Neural crest cell (in vitro differentiated cells): Measurements from ENCODE around the gene ERRFI1. TPM values are rescaled to one million over a fixed set of nuclear protein-coding genes. Genes with fewer than 3 reads are reported as not detected.

Experiments
- DNase-seq: peaks from one replicate; pipeline ENCODE4 v3.0.0; 2021; ENCODE audit warnings: low read depth, mixed read lengths, low spot score
- H3K27ac Mint-ChIP-seq: one replicate; pipeline ENCODE4 v1.8.0; 2021; ENCODE audit warnings: mild to moderate bottlenecking, mixed read lengths; ENCODE audit not compliant: unreplicated experiment
- H3K27me3 Mint-ChIP-seq: 2 replicates; pipeline ENCODE4 v1.8.0; 2021; ENCODE audit warnings: low read depth, mild to moderate bottlenecking, mixed read lengths
- H3K36me3 Mint-ChIP-seq: 2 replicates; pipeline ENCODE4 v1.8.0; 2021; ENCODE audit warnings: low read depth, mild to moderate bottlenecking, mixed read lengths
- H3K4me1 Mint-ChIP-seq: 2 replicates; pipeline ENCODE4 v1.8.0; 2021; ENCODE audit warnings: mixed read lengths
- H3K4me3 Mint-ChIP-seq: one replicate; pipeline ENCODE4 v1.8.0; 2021; ENCODE audit warnings: mild to moderate bottlenecking, mixed read lengths
- H3K9me3 Mint-ChIP-seq: 2 replicates; pipeline ENCODE4 v1.8.0; 2021; ENCODE audit warnings: mixed read lengths
- total RNA-seq: library from RNA; stranded (reverse); gene quantifications from 2 replicates; pipeline ENCODE4 v1.2.1, GENCODE V29; 2021
- TF ChIP-seq, protein P1 (sequence below): fragments of 200-600 bp; sonication (generic); conservative IDR thresholded peaks from 2 replicates; pipeline ENCODE4 v1.5.0; 2021; ENCODE audit warnings: antibody characterized with exemption, mild to moderate bottlenecking

The ERRFI1 gene
- total RNA-seq, 1 donor from 2014 or later: 23.3 TPM

DNA sequence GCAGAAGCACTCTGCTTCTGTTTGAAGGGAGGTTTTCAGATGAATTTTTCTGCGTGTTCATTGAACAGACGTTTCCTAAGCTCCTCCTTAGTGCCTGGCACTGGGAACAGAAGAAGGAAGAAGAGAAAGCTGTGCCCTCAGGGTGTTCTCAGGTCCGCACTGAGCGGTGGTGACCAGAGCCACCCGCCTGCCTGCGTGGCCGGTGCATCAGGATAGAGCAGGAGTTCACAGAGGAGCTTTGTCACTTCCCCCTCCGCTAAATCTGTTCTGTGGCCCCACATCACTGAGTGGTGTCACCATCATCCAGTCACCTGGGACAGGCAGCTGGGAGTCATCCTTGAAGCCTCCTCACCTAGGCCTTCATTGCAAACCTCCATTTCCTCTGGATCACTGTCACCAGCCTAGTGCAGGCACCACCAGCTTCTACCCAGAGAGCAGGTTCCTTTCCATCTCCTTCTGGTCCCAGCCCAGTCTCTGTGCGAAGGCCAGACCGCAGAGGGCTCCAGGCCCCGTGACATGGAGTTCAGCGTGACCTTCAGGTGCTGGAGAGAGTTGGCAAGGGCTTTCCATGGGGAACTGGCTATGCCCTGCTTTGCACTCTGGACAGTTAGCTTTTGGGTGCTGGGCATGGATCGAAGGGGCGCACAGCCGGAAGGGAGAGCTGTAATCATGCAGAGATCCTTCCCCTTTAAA, 42.9 kb downstream of the ERRFI1 start:
- Mint-ChIP-seq H3K27me3 (no peaks in the 10 kb centered on the region), H3K4me1 (peaks cover 16% of the 10 kb centered on the region), H3K27ac (no peak overlapping the region), H3K4me3 (no peak overlapping the region), H3K36me3 (peaks cover 22% of the 10 kb centered on the region), H3K9me3 (no peaks in the 10 kb centered on the region)
- DNase-seq: no peak
- TF ChIP-seq, protein P1, sequence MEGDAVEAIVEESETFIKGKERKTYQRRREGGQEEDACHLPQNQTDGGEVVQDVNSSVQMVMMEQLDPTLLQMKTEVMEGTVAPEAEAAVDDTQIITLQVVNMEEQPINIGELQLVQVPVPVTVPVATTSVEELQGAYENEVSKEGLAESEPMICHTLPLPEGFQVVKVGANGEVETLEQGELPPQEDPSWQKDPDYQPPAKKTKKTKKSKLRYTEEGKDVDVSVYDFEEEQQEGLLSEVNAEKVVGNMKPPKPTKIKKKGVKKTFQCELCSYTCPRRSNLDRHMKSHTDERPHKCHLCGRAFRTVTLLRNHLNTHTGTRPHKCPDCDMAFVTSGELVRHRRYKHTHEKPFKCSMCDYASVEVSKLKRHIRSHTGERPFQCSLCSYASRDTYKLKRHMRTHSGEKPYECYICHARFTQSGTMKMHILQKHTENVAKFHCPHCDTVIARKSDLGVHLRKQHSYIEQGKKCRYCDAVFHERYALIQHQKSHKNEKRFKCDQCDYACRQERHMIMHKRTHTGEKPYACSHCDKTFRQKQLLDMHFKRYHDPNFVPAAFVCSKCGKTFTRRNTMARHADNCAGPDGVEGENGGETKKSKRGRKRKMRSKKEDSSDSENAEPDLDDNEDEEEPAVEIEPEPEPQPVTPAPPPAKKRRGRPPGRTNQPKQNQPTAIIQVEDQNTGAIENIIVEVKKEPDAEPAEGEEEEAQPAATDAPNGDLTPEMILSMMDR: no peak

DNA sequence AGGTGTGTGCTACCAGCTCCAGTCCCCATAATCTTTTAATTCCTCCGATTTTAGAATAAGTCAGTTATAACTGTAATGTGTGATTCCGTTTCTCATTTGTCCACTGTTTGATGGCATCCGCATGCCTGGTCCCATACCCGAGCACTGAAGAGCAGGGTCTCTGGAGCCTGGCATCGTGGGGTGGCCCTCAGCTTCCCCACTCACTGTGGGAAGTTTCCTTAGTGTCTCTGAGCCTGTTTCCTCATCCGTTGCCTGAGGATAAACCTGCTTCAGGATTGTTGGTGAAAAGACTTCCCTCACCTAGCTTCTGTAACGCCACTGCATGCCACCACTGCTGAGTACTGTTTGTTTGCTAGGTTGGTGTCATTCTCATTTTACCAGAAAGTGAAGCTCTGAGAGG, 45.1 kb downstream of the ERRFI1 start:
- no peak for DNase-seq
- Mint-ChIP-seq H3K27ac (peak overlapping the region; percentile 22), H3K9me3 (no peaks in the 10 kb centered on the region), H3K27me3 (no peaks in the 10 kb centered on the region), H3K4me3 (no peak overlapping the region), H3K36me3 (peaks cover 18% of the 10 kb centered on the region), H3K4me1 (peaks cover 16% of the 10 kb centered on the region)
- TF ChIP-seq, protein P1: no peak

DNA sequence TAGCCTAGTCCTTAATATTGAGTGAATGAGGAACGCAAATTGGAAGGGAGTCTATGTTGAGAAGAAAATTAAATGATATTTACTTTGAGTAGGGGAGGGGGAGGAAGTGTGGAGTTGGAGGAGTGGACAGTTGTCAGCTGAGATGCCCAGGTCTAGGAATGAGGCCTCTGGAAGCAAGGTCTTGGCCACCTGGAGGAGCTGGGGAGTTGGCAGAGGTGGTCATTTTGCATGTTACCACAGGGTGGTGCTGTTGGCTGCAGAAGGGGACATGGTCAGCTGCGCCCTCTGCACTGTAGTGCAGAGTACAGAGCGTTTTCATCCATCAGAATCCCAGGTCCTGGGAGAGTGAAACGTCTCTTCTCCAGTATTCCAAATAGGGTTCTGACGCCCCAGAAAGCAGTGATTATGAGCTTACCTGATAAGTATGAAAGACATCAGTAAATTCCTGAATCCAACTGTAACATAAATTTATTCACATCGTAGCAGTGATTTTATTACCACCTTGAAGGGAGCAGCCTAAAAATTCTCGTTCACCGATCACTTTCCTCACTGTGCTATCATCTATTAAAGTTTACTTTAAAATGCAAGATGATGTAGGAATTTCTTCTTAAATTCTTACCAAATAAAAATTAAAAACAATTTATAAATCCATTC, 50.8 kb downstream of the ERRFI1 start:
- no peak overlapping the region for H3K27ac Mint-ChIP-seq
- TF ChIP-seq, protein P1: peak; percentile 95
- H3K27me3 Mint-ChIP-seq: no peaks in the 10 kb centered on the region
- H3K4me1 Mint-ChIP-seq: peaks cover 6% of the 10 kb centered on the region
- no peak overlapping the region for H3K4me3 Mint-ChIP-seq
- no peaks in the 10 kb centered on the region for H3K9me3 Mint-ChIP-seq
- DNase-seq: peak; percentile 70
- peaks cover 33% of the 10 kb centered on the region for H3K36me3 Mint-ChIP-seq

DNA sequence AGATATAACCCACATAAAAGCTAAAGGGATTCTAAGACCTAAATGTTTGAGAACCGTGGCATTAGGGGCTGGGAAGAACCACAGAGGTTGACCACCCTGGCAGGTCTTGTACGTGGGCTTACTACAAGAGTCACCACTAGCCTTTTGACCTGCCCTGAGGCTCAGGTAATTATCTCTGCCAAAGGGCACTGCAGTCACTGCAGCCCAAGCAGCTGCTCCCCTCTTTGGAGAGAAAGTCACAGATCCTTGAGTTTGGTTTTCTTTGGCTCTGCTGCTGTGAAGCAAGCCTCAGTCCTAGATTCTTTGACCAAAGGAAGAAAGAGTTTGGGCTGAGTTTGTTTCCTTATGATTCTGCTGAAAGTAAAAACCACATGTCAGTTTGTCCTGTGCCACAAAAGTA, 53.0 kb downstream of the ERRFI1 start:
- Mint-ChIP-seq H3K27ac (no peak overlapping the region), H3K4me1 (peaks cover 6% of the 10 kb centered on the region), H3K36me3 (peaks cover 30% of the 10 kb centered on the region), H3K27me3 (no peaks in the 10 kb centered on the region), H3K4me3 (no peak overlapping the region), H3K9me3 (no peaks in the 10 kb centered on the region)
- TF ChIP-seq, protein P1: no peak
- no peak for DNase-seq

DNA sequence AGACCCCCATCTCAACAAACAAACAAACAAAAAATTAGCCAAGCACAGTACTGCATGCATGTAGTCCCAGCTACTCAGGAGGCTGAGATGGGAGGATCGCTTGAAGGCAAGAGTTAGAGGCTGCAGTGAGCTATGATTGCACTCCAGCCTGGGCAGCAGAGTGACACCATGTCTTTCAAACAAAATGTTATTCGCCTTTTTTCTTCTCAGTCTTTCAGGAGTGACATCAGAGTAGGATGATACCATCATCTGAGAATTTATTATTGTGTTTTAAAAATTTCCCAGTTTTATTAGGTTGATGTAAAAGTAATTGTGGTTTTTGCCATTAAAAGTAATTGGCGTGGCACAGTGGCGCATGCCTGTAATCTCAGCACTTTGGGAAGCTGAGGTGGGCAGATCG, 53.8 kb downstream of the ERRFI1 start:
- TF ChIP-seq, protein P1: no peak
- Mint-ChIP-seq H3K4me1 (peaks cover 6% of the 10 kb centered on the region), H3K36me3 (peaks cover 29% of the 10 kb centered on the region), H3K4me3 (no peak overlapping the region), H3K27ac (no peak overlapping the region), H3K9me3 (no peaks in the 10 kb centered on the region), H3K27me3 (no peaks in the 10 kb centered on the region)
- DNase-seq: no peak
